SU-DHL-6 (cell line): ENCODE measurements around the gene AQP10.
A peak's percentile ranks its signal among the peaks of the same experiment; 100 is the strongest.

ENCODE experiments used
- H2AFZ ChIP-seq: fragments of 200-600 bp; sonication (generic); 2 replicates; pipeline ENCODE4 v1.6.1; 2014; ENCODE audit warnings: low read depth, mild to moderate bottlenecking, moderate library complexity, mixed read lengths, antibody characterized with exemption, low read length; ENCODE audit not compliant: severe bottlenecking
- H3F3A ChIP-seq: fragments of 200-600 bp; shearing (Covaris generic); 2 replicates; pipeline ENCODE4 v1.6.0; 2016; ENCODE audit warnings: antibody characterized with exemption, mild to moderate bottlenecking; ENCODE audit not compliant: insufficient read depth
- H3K27ac ChIP-seq: fragments of 200-600 bp; sonication (generic); 2 replicates; pipeline ENCODE4 v1.5.1; 2016; ENCODE audit warnings: low read depth, mild to moderate bottlenecking, low read length, moderate library complexity, mixed read lengths
- H3K27me3 ChIP-seq: fragments of 200-600 bp; sonication (generic), shearing (Covaris generic); 2 replicates; pipeline ENCODE4 v1.6.0; 2014; ENCODE audit warnings: mild to moderate bottlenecking, low read length
- H3K36me3 ChIP-seq: fragments of 200-600 bp; sonication (generic); 2 replicates; pipeline ENCODE4 v1.6.1; 2014; ENCODE audit warnings: mild to moderate bottlenecking, low read length, mixed read lengths
- H3K4me2 ChIP-seq: fragments of 300-600, 200-600 bp; shearing (Covaris generic), sonication (generic); 2 replicates; pipeline ENCODE4 v1.6.0; 2014; ENCODE audit warnings: low read length, low read depth, mild to moderate bottlenecking; ENCODE audit not compliant: poor library complexity, severe bottlenecking
- H3K4me3 ChIP-seq: fragments of 200-600 bp; sonication (generic); 2 replicates; pipeline ENCODE4 v1.5.1; 2014; ENCODE audit warnings: antibody characterized with exemption, low read length, mild to moderate bottlenecking, mixed read lengths; ENCODE audit not compliant: insufficient read depth, poor library complexity, severe bottlenecking
- H3K79me2 ChIP-seq: fragments of 200-600 bp; sonication (generic); 2 replicates; pipeline ENCODE4 v1.6.1; 2014; ENCODE audit warnings: mild to moderate bottlenecking, low read length, moderate library complexity; ENCODE audit not compliant: insufficient read depth
- H3K9ac ChIP-seq: fragments of 200-600 bp; sonication (generic); 2 replicates; pipeline ENCODE4 v1.7.0; 2014; ENCODE audit warnings: mild to moderate bottlenecking, low read length
- H3K9me2 ChIP-seq: fragments of 200-600 bp; sonication (generic); replicated peaks from 2 replicates; pipeline ENCODE4 v1.6.1; 2014; ENCODE audit warnings: low read length; ENCODE audit not compliant: insufficient read depth
- H3K9me3 ChIP-seq: fragments of 200-600 bp; sonication (generic); 2 replicates; pipeline ENCODE4 v1.6.1; 2014; ENCODE audit warnings: low read length, mixed read lengths; ENCODE audit not compliant: insufficient read depth
- H4K20me1 ChIP-seq: fragments of 200-600 bp; sonication (generic); 2 replicates; pipeline ENCODE4 v1.6.1; 2014; ENCODE audit warnings: low read depth, mild to moderate bottlenecking, antibody characterized with exemption, low read length, moderate library complexity, mixed read lengths
- CTCF ChIP-seq: fragments of 200-600 bp; sonication (generic); IDR thresholded peaks from one replicate; pipeline ENCODE4 v1.5.1; 2017; ENCODE audit warnings: antibody characterized with exemption, mild to moderate bottlenecking, low read length, moderate library complexity; ENCODE audit not compliant: insufficient read depth, poor library complexity, severe bottlenecking
- EZH2phosphoT487 ChIP-seq: fragments of 200-600 bp; sonication (generic), shearing (Covaris generic); conservative IDR thresholded peaks from 2 replicates; pipeline ENCODE4 v1.6.1; 2018; ENCODE audit warnings: mild to moderate bottlenecking, antibody characterized with exemption, low read length, moderate library complexity, mixed read lengths

AQP10 gene

GRCh38 chr1:154320882-154321608, at the start of gene AQP10:
TSS of gene AQP10 (plus strand) at chr1:154321093. CDS start at chr1:154321156, 63 bp downstream.
- Histone ChIP-seq H3F3A (0 out of 2 replicates have a peak, but pooled peaks cover 2% of the 10 kb centered on the region), H3K4me3 (no peak within 1 kb of the TSS), H2AFZ (no peak within 1 kb of the TSS), H3K9ac (no peak within 1 kb of the TSS), H3K4me2 (no peak within 1 kb of the TSS), H3K79me2 (no peaks in the 10 kb centered on the region), H3K9me2 (no peaks in the 10 kb centered on the region), H3K9me3 (peaks cover 16% of the 10 kb centered on the region), H3K27ac (no peak within 1 kb of the TSS), H3K36me3 (no peaks in the 10 kb centered on the region), H3K27me3 (no peaks in the 10 kb centered on the region), H4K20me1 (no peaks in the 10 kb centered on the region)
- no peak for TF ChIP-seq EZH2phosphoT487
- no peak for TF ChIP-seq CTCF

- H3K36me3 ChIP-seq = no peaks in the 10 kb centered on the region
- no peaks in the 10 kb centered on the region for H3K9me2 ChIP-seq
These were observed 48.5 kb upstream of the AQP10 start, which contains the start of gene HAX1 for GRCh38 chr1:154272217-154272998. TSS of gene HAX1 (plus strand) at chr1:154272629. CDS start at chr1:154272724, 95 bp downstream.

GRCh38 chr1:154272999-154273563, 47.8 kb upstream of the AQP10 start:
- Histone ChIP-seq H3K9ac (peak overlapping the region; percentile 98), H3K27me3 (no peaks in the 10 kb centered on the region), H3K9me2 (no peaks in the 10 kb centered on the region), H3K4me2 (peak overlapping the region; percentile 88), H3K79me2 (peaks cover 12% of the 10 kb centered on the region), H3K9me3 (no peaks in the 10 kb centered on the region), H3K36me3 (no peaks in the 10 kb centered on the region), H3K27ac (peak overlapping the region; percentile 65), H3K4me3 (peak overlapping the region; percentile 99), H2AFZ (peak overlapping the region; percentile 91), H4K20me1 (no peaks in the 10 kb centered on the region), H3F3A (peaks cover 30% of the 10 kb centered on the region)
- TF ChIP-seq CTCF (no peak), EZH2phosphoT487 (no peak)

More at GRCh38 chr1:154272217-154272998, 48.5 kb upstream of the AQP10 start, which contains the start of gene HAX1:
- Histone ChIP-seq H3F3A (peaks cover 30% of the 10 kb centered on the region), H3K4me2 (peak within 1 kb of the TSS; percentile 88), H2AFZ (peak within 1 kb of the TSS; percentile 91), H3K79me2 (peaks cover 12% of the 10 kb centered on the region), H3K9ac (peak within 1 kb of the TSS; percentile 98), H3K27me3 (no peaks in the 10 kb centered on the region), H4K20me1 (no peaks in the 10 kb centered on the region), H3K4me3 (peak within 1 kb of the TSS; percentile 99), H3K27ac (peak within 1 kb of the TSS; percentile 80), H3K9me3 (no peaks in the 10 kb centered on the region)
- peak; percentile 84 for TF ChIP-seq CTCF
- TF ChIP-seq EZH2phosphoT487 = no peak
